PC-9 (cell line): ENCODE data around the gene EML5.

ENCODE experiments used
- CTCF ChIP-seq: fragments of 200-600 bp; sonication (generic); conservative IDR thresholded peaks from 2 replicates; pipeline ENCODE4 v1.6.1; 2017; ENCODE audit warnings: mixed run types, antibody characterized with exemption, mild to moderate bottlenecking, moderate library complexity
- EZH2 ChIP-seq: fragments of 200-600 bp; sonication (generic); IDR thresholded peaks from 2 replicates; pipeline ENCODE4 v1.8.0; 2017; ENCODE audit warnings: antibody characterized with exemption, low read depth

GRCh38 chr14:88727057-88727456 is 65.7 kb downstream of the EML5 start:
- TF ChIP-seq CTCF (no peak), EZH2 (no peak)
